ENCODE data around the gene RNF113B. TPM values are rescaled to one million over a fixed set of nuclear protein-coding genes. Genes with fewer than 3 reads are reported as not detected.
A peak's percentile ranks its signal among the peaks of the same experiment; 100 is the strongest.

Gene RNF113B
- total RNA-seq, 2 donors from 2014 or later = not detected

- intact Hi-C loops (cut with DNase I) = loop anchor here (10.0 kb wide), 2 partner anchors 250 to 300 kb away; no protein-coding TSS in a partner anchor
These were observed 32.2 kb downstream of the RNF113B start for GRCh38 chr13:98144801-98145350.

GRCh38 chr13:98144027-98144741 lies 32.9 kb downstream of the RNF113B start:
- DNase-seq (ENCODE audit: low spot score) = no peak
- intact Hi-C loops (cut with DNase I) = loop anchor here (10.0 kb wide), 2 partner anchors 251 to 301 kb away; no protein-coding TSS in a partner anchor

More at GRCh38 chr13:98144801-98145350, 32.2 kb downstream of the RNF113B start:
- no peak for DNase-seq (ENCODE audit: low spot score)

GRCh38 chr13:98143601-98144026 lies 33.5 kb downstream of the RNF113B start:
- no peak for DNase-seq (ENCODE audit: low spot score)
- intact Hi-C loops (cut with DNase I) = loop anchor here (10.0 kb wide), 2 partner anchors 251 to 301 kb away; no protein-coding TSS in a partner anchor

GRCh38 chr13:98143157-98143553 lies 33.9 kb downstream of the RNF113B start:
- peak; percentile 83 for DNase-seq (ENCODE audit: low spot score)
- intact Hi-C loops (cut with DNase I) = loop anchor here (10.0 kb wide), 2 partner anchors 252 to 302 kb away; no protein-coding TSS in a partner anchor

- intact Hi-C loops (cut with DNase I) = loop anchor here (10.0 kb wide), 2 partner anchors 252 to 302 kb away; no protein-coding TSS in a partner anchor
- peak; percentile 93 for DNase-seq (ENCODE audit: low spot score)
These were observed 34.5 kb downstream of the RNF113B start, which contains the start of gene FARP1 for GRCh38 chr13:98142380-98143156. FARP1 (plus strand) TSS chr13:98143094; CDS start chr13:98213243, 70,149 bp downstream.

GRCh38 chr13:98141509-98142379 lies 35.3 kb downstream of the RNF113B start:
- no peak for DNase-seq (ENCODE audit: low spot score)
- intact Hi-C loops (cut with DNase I) = loop anchor here (10.0 kb wide), 2 partner anchors 253 to 303 kb away; no protein-coding TSS in a partner anchor

- intact Hi-C loops (cut with DNase I) = loop anchor here (10.0 kb wide), 2 partner anchors 254 to 304 kb away; no protein-coding TSS in a partner anchor
- DNase-seq (ENCODE audit: low spot score) = no peak
These were observed 36.0 kb downstream of the RNF113B start for GRCh38 chr13:98141091-98141490.

GRCh38 chr13:98134901-98135300 lies 42.2 kb downstream of the RNF113B start:
- no peak for DNase-seq (ENCODE audit: low spot score)
- intact Hi-C loops (cut with DNase I) = loop anchor here in 1 of 2 donors (10.0 kb wide), 1 partner anchor 280 kb away; no protein-coding TSS in a partner anchor

GRCh38 chr13:98133946-98134345 lies 43.1 kb downstream of the RNF113B start:
- no peak for DNase-seq (ENCODE audit: low spot score)
- intact Hi-C loops (cut with DNase I) = loop anchor here in 1 of 2 donors (10.0 kb wide), 1 partner anchor 281 kb away; no protein-coding TSS in a partner anchor

- DNase-seq (ENCODE audit: low spot score) = no peak
- intact Hi-C loops (cut with DNase I) = no loop called here
These were observed 47.9 kb downstream of the RNF113B start for GRCh38 chr13:98129059-98129746.

Small RNA genes lying within 50 kb of the gene (microRNA-seq; reads per million reads assigned to microRNA genes)
- 0 to 0.65 reads per million in 2 donors for gene MIR3170 (ENCODE audit: borderline microRNAs expressed in 2 of 2)

Other genes with a start within 250 kb of the RNF113B start
- 100 to 1,000 TPM; 130 to 180 TPM for gene IPO5, start 223.6 kb downstream of the RNF113B start, total RNA-seq
- 10 to 100 TPM; 61.4 to 89.2 TPM for gene FARP1, start 34.2 kb downstream of the RNF113B start, total RNA-seq